K562 (cell line): ENCODE data around the gene ABCC1. TPM values are rescaled to one million over a fixed set of nuclear protein-coding genes. Genes with fewer than 3 reads are reported as not detected.

Source experiments
- ATAC-seq: fragments of 200-7000 bp; cut with Tn5 transposase; 3 replicates; pipeline ENCODE4 v1.9.1; 2020; ENCODE audit warnings: moderate library complexity
- BruUV-seq: library from RNA; stranded (reverse); fragments of 400-500 nt; replicated peaks from 2 replicates; lab custom pipeline; 2021; lab: Mats Ljungman, UMichigan
- CTCF ChIA-PET: fragments of 300-600 bp; formaldehyde crosslinking; extraction: SDS; loops from one replicate; lab custom pipeline; 2021; ENCODE audit warnings: low intra/inter-chr PET ratio; lab: Yijun Ruan, JAX
- POLR2A ChIA-PET: fragments of 300-600, 350-650 bp; sonication (Branson Sonifier 250); formaldehyde crosslinking; extraction: SDS; loops from one replicate; lab custom pipeline; 2021; ENCODE audit warnings: antibody characterized with exemption, inconsistent platforms; lab: Yijun Ruan, JAX
- DNase-seq, 4 experiments: peaks; one replicate each; pipeline versions ENCODE4 v3.0.0 to v3.0.0-alpha.2; 2011 to 2018; ENCODE audit warnings: low spot score in 3 of 4, mixed read lengths in 3 of 4; ENCODE audit errors: extremely low read depth in 1 of 4
- FAIRE-seq: peaks from 2 replicates; lab custom pipeline; 2011; peaks lifted over from hg19 to GRCh38; lab: Jason Lieb, UNC
- H2AFZ ChIP-seq: 2 replicates; pipeline ENCODE4 v1.6.0; 2011; ENCODE audit warnings: low read depth, low read length, control low read depth, inconsistent platforms
- H3K27ac ChIP-seq: fragments of 200-600 bp; 3 replicates; pipeline ENCODE4 v1.8.0; 2011; ENCODE audit warnings: low read depth, mild to moderate bottlenecking, control low read depth, inconsistent platforms, low read length, moderate library complexity, mixed read lengths; ENCODE audit errors: extremely low read depth
- H3K27me3 ChIP-seq, 2 experiments: fragments of 300-600 bp in 1 of 2; 2 replicates in 1 of 2; 3 replicates in 1 of 2; pipeline versions ENCODE4 v1.6.0 to v1.8.0; 2011; ENCODE audit warnings: inconsistent platforms in 2 of 2, low read length in 2 of 2, mild to moderate bottlenecking in 1 of 2, mixed read lengths in 1 of 2, moderate library complexity in 1 of 2; ENCODE audit not compliant: control insufficient read depth in 2 of 2, insufficient read depth in 2 of 2
- H3K36me3 ChIP-seq: fragments of 300-600 bp; 3 replicates; pipeline ENCODE4 v1.8.0; 2011; ENCODE audit warnings: mild to moderate bottlenecking, low read length, inconsistent platforms; ENCODE audit not compliant: control insufficient read depth, insufficient read depth
- H3K4me1 ChIP-seq, 2 experiments: fragments of 200-600 bp in 1 of 2; replicated peaks in 1 of 2; 2 replicates in 1 of 2; 3 replicates in 1 of 2; pipeline versions ENCODE4 v1.5.1 to v1.8.0; 2011; ENCODE audit warnings: inconsistent platforms in 2 of 2, low read length in 2 of 2, mild to moderate bottlenecking in 1 of 2, mixed read lengths in 1 of 2, moderate library complexity in 1 of 2; ENCODE audit not compliant: control insufficient read depth in 2 of 2, insufficient read depth in 2 of 2
- H3K4me2 ChIP-seq: 2 replicates; pipeline ENCODE4 v1.6.1; 2011; ENCODE audit warnings: low read length, control low read depth, inconsistent platforms, mixed read lengths; ENCODE audit not compliant: insufficient read depth
- H3K4me3 ChIP-seq: fragments of 200-600 bp; sonication (generic), shearing (Covaris generic); 2 replicates; pipeline ENCODE4 v1.5.1; 2016; ENCODE audit warnings: control low read depth, inconsistent platforms
- H3K79me2 ChIP-seq: fragments of 200-600 bp; 3 replicates; pipeline ENCODE4 v1.8.0; 2011; ENCODE audit warnings: low read length, inconsistent platforms; ENCODE audit not compliant: control insufficient read depth, insufficient read depth
- H3K9ac ChIP-seq, 2 experiments: 2 replicates each; pipeline versions ENCODE4 v1.6.0 to v1.6.1; 2011; ENCODE audit warnings: low read depth in 2 of 2, low read length in 2 of 2, control low read depth in 1 of 2, inconsistent platforms in 1 of 2, mild to moderate bottlenecking in 1 of 2, mixed read lengths in 1 of 2; ENCODE audit not compliant: insufficient read depth in 1 of 2
- H3K9me1 ChIP-seq: one replicate; pipeline ENCODE4 v1.6.0; 2011; ENCODE audit warnings: inconsistent platforms, mild to moderate bottlenecking, low read length, moderate library complexity; ENCODE audit not compliant: control insufficient read depth, insufficient read depth
- H3K9me3 ChIP-seq: replicated peaks from 2 replicates; pipeline ENCODE4 v1.5.1; 2011; ENCODE audit warnings: low read depth, low read length, inconsistent platforms; ENCODE audit not compliant: control insufficient read depth, insufficient read depth
- H4K20me1 ChIP-seq: replicated peaks from 2 replicates; pipeline ENCODE4 v1.6.1; 2011; ENCODE audit warnings: low read length, inconsistent platforms, mixed read lengths; ENCODE audit not compliant: control insufficient read depth, insufficient read depth
- NCOA4 ChIP-seq: fragments of 450-650 bp; IDR thresholded peaks from 2 replicates; pipeline ENCODE4 v1.6.1; 2018; ENCODE audit warnings: mild to moderate bottlenecking; ENCODE audit not compliant: partially characterized antibody
- RBM25 ChIP-seq: fragments of 200-400 bp; formaldehyde crosslinking; IDR thresholded peaks from 2 replicates; pipeline ENCODE4 v1.6.1; 2018; ENCODE audit warnings: low read length, low read depth, moderate library complexity; ENCODE audit not compliant: severe bottlenecking
- TFAM ChIP-seq: fragments of 250-450 bp; sonication (Bioruptor Pico); conservative IDR thresholded peaks from 2 replicates; pipeline ENCODE4 v1.5.0; 2021; ENCODE audit warnings: mild to moderate bottlenecking, moderate library complexity
- ZFP36 ChIP-seq: fragments of 150-350 bp; IDR thresholded peaks from 2 replicates; pipeline ENCODE4 v1.6.1; 2018; ENCODE audit warnings: low read length, low read depth; ENCODE audit not compliant: partially characterized antibody
- WGBS: fragments of 100-300 bp; shearing (Covaris generic); methylation state at CpG from one replicate; pipeline ENCODE4 v1.1.6; 2016; ENCODE audit warnings: low coverage, mixed read lengths; ENCODE audit not compliant: insufficient coverage; ENCODE audit errors: missing lambda C conversion rate; 5-methylcytosine and 5-hydroxymethylcytosine counted together
- in situ Hi-C: fragments of 300-500 bp; cut with MboI; formaldehyde crosslinking; loops from 4 replicates; pipeline ENCODE4 v1.15.0; 2018; ENCODE audit warnings: inconsistent platforms, mixed read lengths
- intact Hi-C: fragments of 100-400 bp; cut with micrococcal nuclease; formaldehyde crosslinking; loops from 2 replicates; pipeline ENCODE4 v1.14.2; 2022
- polyA plus RNA-seq, 8 experiments: library from polyadenylated mRNA; depleted of rRNA in 4 of 8; stranded (reverse) in 5 of 8; unstranded in 3 of 8; fragments of >200 nt; fragmentation: Nextera tagmentation in 2 of 8; fragmentation: Illumina TruSeq in 1 of 8; extraction: Ambion mirVana in 2 of 8; extraction: Trizol in 1 of 8; gene quantifications; 2 replicates each; pipeline versions ENCODE4 v1.2.1 to v1.2.3, GENCODE V29; 2011 to 2014; ENCODE audit warnings: inconsistent platforms in 1 of 8, missing spikeins in 1 of 8
- total RNA-seq, 7 experiments: library from RNA; depleted of rRNA in 6 of 7; stranded (reverse); fragments of >200 nt in 6 of 7; fragmentation: Illumina TruSeq in 2 of 7; extraction: Trizol in 2 of 7; gene quantifications; 2 replicates each; pipeline versions ENCODE4 v1.2.1 to v1.2.3, GENCODE V29; 2011 to 2021; ENCODE audit warnings: low replicate concordance in 1 of 7
- TF ChIP-seq, protein P1 (sequence below), 2 experiments: fragments of 450-650 bp in 1 of 2; sonication (generic) in 1 of 2; formaldehyde crosslinking; conservative IDR thresholded peaks; 2 replicates each; pipeline versions ENCODE4 v1.4.0 to v1.8.1; 2020 to 2022; ENCODE audit warnings: mild to moderate bottlenecking in 1 of 2, missing genetic modification reagents in 1 of 2

Gene ABCC1
- total and polyA plus RNA-seq, 9 of the 15 experiments (the other 6 are each of a cell fraction or from before 2014, with no cell fraction given): 3.9 to 41.6 (median 10.0) TPM

DNA sequence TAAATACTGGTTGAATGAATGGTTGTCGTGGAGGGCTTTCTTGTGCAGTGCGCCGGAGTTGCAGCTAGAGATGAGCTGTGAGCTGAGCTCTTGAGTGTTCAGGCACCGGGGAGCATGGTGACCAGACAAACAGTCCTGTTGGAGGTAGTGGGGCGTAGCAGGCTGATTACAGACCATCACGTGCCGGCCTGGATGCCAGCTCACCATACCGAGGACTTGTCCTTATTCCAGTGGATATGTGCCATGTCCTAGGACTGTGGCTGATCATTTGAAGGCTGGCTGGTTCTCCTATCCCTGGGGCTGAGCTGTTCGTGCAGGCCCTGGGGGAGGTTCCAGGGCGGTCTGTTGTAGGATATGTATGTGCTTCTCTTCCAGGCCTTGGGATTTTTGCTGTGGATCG is 60.0 kb downstream of the ABCC1 start (continued):
- TF ChIP-seq, protein P1, sequence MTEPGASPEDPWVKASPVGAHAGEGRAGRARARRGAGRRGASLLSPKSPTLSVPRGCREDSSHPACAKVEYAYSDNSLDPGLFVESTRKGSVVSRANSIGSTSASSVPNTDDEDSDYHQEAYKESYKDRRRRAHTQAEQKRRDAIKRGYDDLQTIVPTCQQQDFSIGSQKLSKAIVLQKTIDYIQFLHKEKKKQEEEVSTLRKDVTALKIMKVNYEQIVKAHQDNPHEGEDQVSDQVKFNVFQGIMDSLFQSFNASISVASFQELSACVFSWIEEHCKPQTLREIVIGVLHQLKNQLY (CRISPR knock-in tag; conservative IDR thresholded peaks at IDR 0.05): no peak
- no peak for TF ChIP-seq NCOA4
- TF ChIP-seq, all 486 proteins: peak for 0

DNA sequence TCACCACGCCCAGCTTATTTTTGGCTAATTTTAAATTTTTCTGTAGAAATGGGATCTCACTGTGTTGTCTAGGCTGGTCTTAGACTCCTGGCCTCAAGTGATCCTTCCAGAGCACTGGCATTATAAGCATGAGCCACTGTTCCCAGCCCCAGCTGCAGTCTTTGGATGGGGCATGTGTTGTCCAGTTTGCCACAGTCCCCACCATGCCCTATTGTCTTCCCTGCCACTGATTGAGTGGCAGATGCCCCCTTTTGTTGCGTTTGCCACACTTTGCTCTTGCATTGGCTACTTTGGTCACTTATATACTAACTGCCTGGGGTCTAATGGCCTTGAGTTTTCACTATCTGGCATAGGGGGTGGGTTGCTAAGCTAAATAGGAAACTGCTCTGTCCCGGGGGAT is 60.8 kb downstream of the ABCC1 start:
- ChIA-PET CTCF (no interaction called here), POLR2A (interaction anchor here (0.6 kb wide), 1 partner anchor 163 kb away, joined by 3 read pairs; no protein-coding TSS in a partner anchor)
- H3K9me1 ChIP-seq: no peaks in the 10 kb centered on the region
- BruUV-seq: no TSS peak
- no peak overlapping the region for H3K9ac ChIP-seq
- H3K27me3 ChIP-seq: no peaks in the 10 kb centered on the region
- 81% methylated on average over 3 of the region's 3 CpGs for WGBS
- H3K4me2 ChIP-seq: no peak overlapping the region
- intact Hi-C loops (no loop called here), in situ Hi-C loops (no loop called here)
- no peak for DNase-seq
- H3K9me3 ChIP-seq: no peaks in the 10 kb centered on the region
- no peak for FAIRE-seq
- H2AFZ ChIP-seq: no peak overlapping the region
- no peaks in the 10 kb centered on the region; the same call in 1 of the 2 replicates for H4K20me1 ChIP-seq
- no peak overlapping the region for H3K4me3 ChIP-seq
- H3K27ac ChIP-seq: no peak overlapping the region
- peaks cover 48% of the 10 kb centered on the region for H3K36me3 ChIP-seq
- H3K79me2 ChIP-seq: peaks cover 12% of the 10 kb centered on the region
- TF ChIP-seq TFAM (no peak), ZFP36 (peak; percentile 54), RBM25 (peak; percentile 44)
- peaks cover 10 to 11% of the 10 kb centered on the region in 2 experiments for H3K4me1 ChIP-seq
- ATAC-seq: no peak
